ENCODE results near the gene ZSWIM6.
"Not testable (repeated sequence)": the region's sequence is repeated elsewhere in the genome, so short reads cannot be mapped to it uniquely, and the experiment has no call there.

Gene ZSWIM6

GRCh38 chr5:61405511-61406295 lies 73.6 kb downstream of the ZSWIM6 start:
- no peak for DNase-seq (ENCODE audit: low read depth in 2 of 3, low spot score in 1 of 3)

- not testable (repeated sequence) for DNase-seq (ENCODE audit: low read depth in 2 of 3, low spot score in 1 of 3)
Measured at GRCh38 chr5:61406497-61406896, 74.4 kb downstream of the ZSWIM6 start.

GRCh38 chr5:61407706-61408270 lies 75.7 kb downstream of the ZSWIM6 start:
- DNase-seq (ENCODE audit: low read depth in 2 of 3, low spot score in 1 of 3): no peak

GRCh38 chr5:61408476-61409168 lies 76.6 kb downstream of the ZSWIM6 start:
- peak; percentile 92 to 97 (median 94) for DNase-seq (ENCODE audit: low read depth in 2 of 3, low spot score in 1 of 3)

GRCh38 chr5:61409568-61409967 lies 77.5 kb downstream of the ZSWIM6 start:
- no peak for DNase-seq (ENCODE audit: low read depth in 2 of 3, low spot score in 1 of 3)

GRCh38 chr5:61410811-61411210 lies 78.8 kb downstream of the ZSWIM6 start:
- DNase-seq (ENCODE audit: low read depth in 2 of 3, low spot score in 1 of 3): no peak

GRCh38 chr5:61412361-61412760 lies 80.3 kb downstream of the ZSWIM6 start:
- DNase-seq (ENCODE audit: low read depth in 2 of 3, low spot score in 1 of 3): no peak

GRCh38 chr5:61413205-61413604 lies 81.1 kb downstream of the ZSWIM6 start:
- not testable (repeated sequence) for DNase-seq (ENCODE audit: low read depth in 2 of 3, low spot score in 1 of 3)

GRCh38 chr5:61414806-61415205 lies 82.7 kb downstream of the ZSWIM6 start:
- no peak for DNase-seq (ENCODE audit: low read depth in 2 of 3, low spot score in 1 of 3)

- no peak for DNase-seq (ENCODE audit: low read depth in 2 of 3, low spot score in 1 of 3)
Measured at GRCh38 chr5:61416010-61416409, 84.0 kb downstream of the ZSWIM6 start.

- DNase-seq (ENCODE audit: low read depth in 2 of 3, low spot score in 1 of 3): no peak
Measured at GRCh38 chr5:61416420-61416819, 84.4 kb downstream of the ZSWIM6 start.

- no peak for DNase-seq (ENCODE audit: low read depth in 2 of 3, low spot score in 1 of 3)
Measured at GRCh38 chr5:61417340-61417739, 85.3 kb downstream of the ZSWIM6 start.

GRCh38 chr5:61417851-61418250 lies 85.8 kb downstream of the ZSWIM6 start:
- no peak for DNase-seq (ENCODE audit: low read depth in 2 of 3, low spot score in 1 of 3)

GRCh38 chr5:61419106-61419505 lies 87.0 kb downstream of the ZSWIM6 start:
- no peak for DNase-seq (ENCODE audit: low read depth in 2 of 3, low spot score in 1 of 3)

GRCh38 chr5:61420016-61420415 lies 88.0 kb downstream of the ZSWIM6 start:
- DNase-seq (ENCODE audit: low read depth in 2 of 3, low spot score in 1 of 3): no peak

GRCh38 chr5:61421262-61421661 lies 89.2 kb downstream of the ZSWIM6 start:
- DNase-seq (ENCODE audit: low read depth in 2 of 3, low spot score in 1 of 3): not testable (repeated sequence)

GRCh38 chr5:61423487-61424145 lies 91.6 kb downstream of the ZSWIM6 start:
- no peak for DNase-seq (ENCODE audit: low read depth in 2 of 3, low spot score in 1 of 3)

- DNase-seq (ENCODE audit: low read depth in 2 of 3, low spot score in 1 of 3): no peak
Measured at GRCh38 chr5:61425918-61426317, 93.9 kb downstream of the ZSWIM6 start.

GRCh38 chr5:61429906-61430305 lies 97.8 kb downstream of the ZSWIM6 start:
- DNase-seq (ENCODE audit: low read depth in 2 of 3, low spot score in 1 of 3): no peak

GRCh38 chr5:61431923-61432620 lies 100.0 kb downstream of the ZSWIM6 start:
- DNase-seq (ENCODE audit: low read depth in 2 of 3, low spot score in 1 of 3): no peak

- DNase-seq (ENCODE audit: low read depth in 2 of 3, low spot score in 1 of 3): no peak
Measured at GRCh38 chr5:61435368-61435767, 103.3 kb downstream of the ZSWIM6 start.
